Activated CD4-positive, alpha-beta T cell treated with anti-CD3 and anti-CD28 coated beads, Interleukin-2, amount 50 U/mL, for 16 hours (primary cell): ENCODE measurements around the gene SLIT3.
"Not testable (repeated sequence)": the region's sequence is repeated elsewhere in the genome, so short reads cannot be mapped to it uniquely, and the experiment has no call there.

Experiments
- DNase-seq: peaks from one replicate; pipeline ENCODE4 v3.0.0-alpha.2; 2020

Gene SLIT3

DNA sequence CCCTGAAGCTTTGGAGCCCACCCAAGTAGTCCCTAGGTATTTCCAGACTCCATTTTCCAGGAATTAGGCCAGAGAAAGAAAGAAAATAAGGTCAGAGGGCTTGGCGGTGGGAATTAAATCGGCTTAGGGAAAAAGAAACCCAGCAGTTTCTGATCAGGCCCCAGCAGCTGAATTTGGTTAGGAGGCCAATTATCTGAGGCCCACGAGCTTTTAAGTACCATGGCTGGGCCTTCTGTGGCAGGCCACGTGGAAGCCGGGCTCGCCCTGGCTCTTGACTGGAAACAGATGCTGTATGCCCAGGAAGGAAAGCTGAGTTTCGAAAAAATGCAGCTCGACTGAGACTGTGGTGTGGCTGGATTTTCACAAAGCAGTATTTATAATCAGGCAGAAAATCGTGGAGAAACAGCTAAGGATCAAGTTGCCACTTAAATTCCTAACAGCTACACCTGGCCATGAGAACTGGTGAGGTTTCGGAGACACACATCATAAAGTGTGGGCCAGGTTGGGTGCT lies 646.7 kb downstream of the SLIT3 start:
- DNase-seq: no peak

DNA sequence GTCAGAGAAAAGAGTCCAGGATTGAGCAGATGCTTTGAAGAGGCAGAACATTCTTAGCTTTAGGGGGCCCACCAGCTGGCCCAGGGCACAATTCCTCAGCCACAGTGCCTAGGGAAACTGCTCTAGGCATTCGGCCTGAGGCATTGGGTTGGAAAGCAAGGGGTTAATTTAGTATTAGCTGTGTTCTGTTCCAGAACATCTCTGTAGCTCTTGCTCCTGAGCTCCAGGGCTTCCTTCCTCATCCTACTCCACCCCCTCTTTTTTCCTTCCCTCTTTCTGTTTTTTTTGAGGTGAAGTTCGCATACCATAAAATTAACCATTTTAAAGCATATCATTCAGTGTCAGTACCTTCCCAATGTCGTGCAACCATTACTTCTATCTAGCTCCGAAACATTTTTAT lies 647.3 kb downstream of the SLIT3 start:
- no peak for DNase-seq

GRCh38 chr5:168651648-168652047 lies 649.3 kb downstream of the SLIT3 start:
- no peak for DNase-seq

GRCh38 chr5:168649306-168649705 lies 651.6 kb downstream of the SLIT3 start:
- no peak for DNase-seq

DNA sequence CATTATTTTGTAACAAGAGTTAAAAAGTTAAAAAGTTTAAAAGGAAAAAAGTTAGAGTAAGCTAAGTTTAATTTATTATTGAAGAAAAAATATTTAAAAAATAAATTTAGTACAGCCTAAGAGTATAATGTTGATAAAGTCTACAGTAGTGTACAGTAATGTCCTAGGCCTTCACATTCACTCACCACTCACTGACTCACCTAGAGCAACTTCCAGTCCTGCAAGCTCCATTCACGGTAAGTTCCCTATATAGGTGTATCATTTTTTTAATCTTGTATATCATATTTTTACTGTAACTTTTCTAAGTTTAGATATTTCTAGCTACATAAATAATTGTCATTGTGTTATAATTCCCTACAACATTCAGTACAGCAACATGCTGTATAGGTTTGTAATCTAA lies 652.4 kb downstream of the SLIT3 start:
- DNase-seq: no peak

DNA sequence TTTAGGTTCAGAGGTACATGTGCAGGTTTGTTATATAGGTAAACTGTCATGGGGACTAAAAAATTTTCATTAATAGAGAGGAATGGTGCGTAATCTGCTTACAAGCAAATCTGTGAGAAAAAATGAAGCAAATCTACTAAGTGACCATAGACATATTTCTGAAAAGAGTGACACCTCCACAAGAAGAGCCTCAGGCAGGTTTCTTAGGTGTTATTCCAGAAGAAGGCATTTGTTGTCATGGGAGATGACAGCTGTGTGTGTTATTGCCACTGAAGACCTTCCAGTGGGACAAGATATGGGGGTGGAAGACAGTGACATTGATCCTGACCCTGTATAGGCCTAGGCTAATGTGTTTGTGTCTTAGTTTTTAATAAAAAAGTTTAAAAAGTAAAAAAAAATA lies 652.9 kb downstream of the SLIT3 start:
- DNase-seq: no peak

DNA sequence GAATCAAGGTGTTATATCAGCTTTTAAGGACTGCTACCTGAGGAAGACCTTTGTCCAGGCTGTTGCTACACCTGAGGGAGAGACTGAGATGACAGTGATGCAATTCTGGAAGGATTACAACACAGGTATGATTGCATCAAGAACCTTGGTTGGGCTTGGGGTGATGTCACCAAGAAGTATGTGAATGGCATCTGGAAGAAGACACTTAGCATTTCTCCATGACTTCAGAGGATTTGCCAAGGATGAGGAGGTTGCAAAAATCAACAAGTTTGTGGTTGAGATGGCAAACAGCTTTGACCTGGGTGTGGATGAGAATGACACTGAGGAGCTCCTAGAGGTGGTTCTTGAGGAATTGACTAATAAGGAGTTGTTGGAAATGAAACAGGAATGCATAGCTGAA lies 653.9 kb downstream of the SLIT3 start:
- DNase-seq: no peak

- no peak for DNase-seq
Observed at GRCh38 chr5:168646335-168646734, 654.6 kb downstream of the SLIT3 start.

DNA sequence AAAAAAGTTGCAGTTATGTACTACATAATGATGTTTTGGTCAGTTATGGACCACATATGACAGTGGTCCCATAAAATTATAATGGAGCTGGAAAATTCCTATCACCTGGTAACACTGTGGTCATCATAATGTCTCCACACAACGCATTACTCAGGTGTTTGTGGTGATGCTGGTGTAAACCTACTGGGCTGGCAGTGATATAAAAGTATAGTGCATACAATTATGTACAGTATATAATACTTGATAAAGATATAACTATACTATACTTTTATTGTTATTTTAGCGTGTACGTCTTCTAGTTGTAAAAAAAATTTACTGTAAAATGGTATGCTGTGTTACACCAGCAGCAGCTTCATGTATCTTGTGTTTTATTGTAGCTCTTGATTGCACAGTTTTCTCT lies 655.7 kb downstream of the SLIT3 start:
- no peak for DNase-seq

DNA sequence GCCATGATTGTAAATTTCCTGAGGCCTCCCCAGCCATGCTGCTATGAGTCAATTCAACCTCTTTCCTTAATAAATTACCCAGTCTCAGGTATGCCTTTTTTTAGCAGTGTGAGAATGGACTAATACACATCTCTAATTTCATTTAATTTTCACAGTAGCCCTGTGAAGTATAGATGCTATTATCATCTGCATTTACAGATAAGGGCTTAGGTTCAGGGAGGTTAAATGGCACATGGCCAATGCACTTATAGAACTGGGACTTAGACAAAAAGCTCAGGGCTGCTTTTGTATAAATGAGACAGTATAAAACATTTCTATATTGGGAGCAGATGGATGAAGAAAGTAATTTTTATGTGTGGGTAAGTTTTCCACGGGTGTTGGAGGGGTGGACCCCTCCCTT lies 658.9 kb downstream of the SLIT3 start:
- DNase-seq: no peak

- DNase-seq: not testable (repeated sequence)
Observed at GRCh38 chr5:168638846-168639245, 662.1 kb downstream of the SLIT3 start.

DNA sequence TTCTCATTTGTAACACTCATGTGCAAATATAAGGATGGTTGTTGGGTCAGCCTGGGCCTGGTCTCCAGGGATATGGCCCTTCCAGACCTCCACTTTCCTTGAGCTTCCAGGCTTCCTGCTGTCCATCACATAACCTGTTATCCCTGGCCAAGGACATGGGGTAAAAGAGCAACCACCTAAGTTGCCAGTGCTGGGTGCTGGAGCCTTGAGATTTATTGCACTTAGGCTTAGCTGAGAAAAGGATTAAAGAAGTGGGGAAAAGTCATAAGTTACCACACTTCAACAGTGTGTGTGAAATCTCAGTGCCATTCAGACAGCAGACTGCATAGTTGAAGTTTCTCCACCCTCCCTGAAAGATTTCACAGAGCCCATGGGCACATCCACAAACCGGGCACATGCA lies 663.1 kb downstream of the SLIT3 start:
- DNase-seq: no peak

GRCh38 chr5:168637281-168637680 lies 663.7 kb downstream of the SLIT3 start:
- DNase-seq: no peak

- DNase-seq: not testable (repeated sequence)
Observed at GRCh38 chr5:168630958-168631357, 670.0 kb downstream of the SLIT3 start.

DNA sequence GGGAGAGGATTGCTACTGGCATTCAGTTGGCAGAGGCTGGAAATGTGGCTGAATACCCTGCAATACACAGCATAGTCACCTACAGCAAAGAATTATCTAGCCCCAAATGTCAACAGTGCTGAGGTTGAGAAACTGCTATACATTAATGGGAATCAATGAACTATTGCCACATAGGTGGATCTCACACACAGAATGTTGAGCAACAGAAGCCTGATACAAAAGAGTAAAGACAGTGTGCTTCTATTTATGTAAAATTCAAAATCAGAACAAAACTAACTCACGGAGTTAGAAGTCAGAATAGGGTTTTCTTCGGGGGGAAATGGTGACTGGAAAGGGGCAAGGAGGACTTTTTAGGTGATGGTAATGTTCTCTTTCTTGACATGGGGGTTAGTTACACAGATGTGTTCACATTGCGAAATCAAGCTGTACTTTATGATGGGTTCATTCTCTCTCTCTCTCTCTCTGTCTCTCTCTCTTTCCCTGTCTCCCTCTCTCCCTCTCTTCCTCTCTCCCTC lies 676.0 kb downstream of the SLIT3 start:
- no peak for DNase-seq

DNA sequence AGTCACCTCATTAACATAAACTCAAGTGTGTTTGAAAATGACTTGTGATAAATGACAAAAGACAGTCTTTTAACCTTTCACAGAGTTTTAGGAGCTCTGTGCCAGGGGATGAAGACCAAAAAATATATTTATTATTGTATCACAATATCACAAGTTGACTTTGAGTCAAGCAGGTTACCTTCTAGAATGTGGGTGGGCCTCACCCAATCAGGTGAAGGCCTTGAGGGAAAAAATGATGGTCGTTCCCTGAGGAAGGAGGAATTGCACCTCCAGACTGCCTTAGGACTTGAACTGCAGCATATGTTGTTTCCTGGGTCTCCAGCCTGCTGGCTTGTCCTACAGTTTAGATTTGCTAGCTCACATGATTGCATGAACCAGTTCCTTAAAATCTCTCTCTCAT lies 680.1 kb downstream of the SLIT3 start:
- no peak for DNase-seq

DNA sequence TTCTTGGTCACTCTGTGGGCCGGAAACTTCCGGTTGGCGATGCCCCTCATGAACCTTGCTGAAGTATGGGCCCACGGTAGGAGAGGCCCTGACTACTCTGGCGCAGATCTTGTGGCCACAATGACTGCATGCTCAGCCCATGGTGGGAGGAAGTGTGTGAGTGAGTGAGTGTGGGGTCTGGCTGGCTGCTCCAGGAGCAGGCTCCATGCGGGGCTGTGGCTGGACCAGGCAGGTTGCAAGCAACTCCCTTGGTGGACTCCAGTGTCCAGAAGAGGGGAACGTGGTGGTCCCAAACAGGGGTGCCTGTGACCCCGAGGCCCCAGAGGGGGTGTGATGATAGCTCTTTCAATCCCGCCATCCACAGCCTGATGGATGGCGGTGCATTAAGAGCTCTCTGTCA lies 686.3 kb downstream of the SLIT3 start:
- no peak for DNase-seq

GRCh38 chr5:168613996-168614395 lies 686.9 kb downstream of the SLIT3 start:
- DNase-seq: no peak

- DNase-seq: no peak
Observed at GRCh38 chr5:168613396-168613795, 687.5 kb downstream of the SLIT3 start.

GRCh38 chr5:168612996-168613395 lies 687.9 kb downstream of the SLIT3 start:
- peak; percentile 8 for DNase-seq

DNA sequence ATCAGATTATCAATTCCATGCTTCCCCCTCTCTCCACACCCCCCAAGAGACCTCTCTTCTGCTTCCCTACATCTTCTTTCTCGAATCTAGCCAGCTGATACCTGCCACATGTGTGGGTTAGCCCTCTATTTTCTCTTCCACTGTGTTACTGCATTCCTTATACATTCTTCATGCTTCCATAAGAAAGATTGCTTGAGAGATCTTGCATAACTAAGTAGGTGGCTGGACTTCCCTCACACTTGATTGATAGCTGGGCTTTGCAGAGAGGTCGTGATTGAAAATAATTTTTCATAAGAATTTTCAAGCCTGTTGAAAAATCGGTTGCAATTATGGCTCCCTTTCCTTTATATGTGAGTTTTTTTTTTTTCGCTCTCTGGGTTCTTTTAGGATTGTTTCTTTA lies 688.8 kb downstream of the SLIT3 start:
- DNase-seq: no peak
